Measurements from ENCODE around the gene GALNT17.

GRCh38 chr7:71555758-71556157, 423.8 kb downstream of the GALNT17 start:
- TF ChIP-seq, protein P1, sequence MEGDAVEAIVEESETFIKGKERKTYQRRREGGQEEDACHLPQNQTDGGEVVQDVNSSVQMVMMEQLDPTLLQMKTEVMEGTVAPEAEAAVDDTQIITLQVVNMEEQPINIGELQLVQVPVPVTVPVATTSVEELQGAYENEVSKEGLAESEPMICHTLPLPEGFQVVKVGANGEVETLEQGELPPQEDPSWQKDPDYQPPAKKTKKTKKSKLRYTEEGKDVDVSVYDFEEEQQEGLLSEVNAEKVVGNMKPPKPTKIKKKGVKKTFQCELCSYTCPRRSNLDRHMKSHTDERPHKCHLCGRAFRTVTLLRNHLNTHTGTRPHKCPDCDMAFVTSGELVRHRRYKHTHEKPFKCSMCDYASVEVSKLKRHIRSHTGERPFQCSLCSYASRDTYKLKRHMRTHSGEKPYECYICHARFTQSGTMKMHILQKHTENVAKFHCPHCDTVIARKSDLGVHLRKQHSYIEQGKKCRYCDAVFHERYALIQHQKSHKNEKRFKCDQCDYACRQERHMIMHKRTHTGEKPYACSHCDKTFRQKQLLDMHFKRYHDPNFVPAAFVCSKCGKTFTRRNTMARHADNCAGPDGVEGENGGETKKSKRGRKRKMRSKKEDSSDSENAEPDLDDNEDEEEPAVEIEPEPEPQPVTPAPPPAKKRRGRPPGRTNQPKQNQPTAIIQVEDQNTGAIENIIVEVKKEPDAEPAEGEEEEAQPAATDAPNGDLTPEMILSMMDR (IDR thresholded peaks at IDR 0.05; ENCODE audit: low read depth, low read length), result no peak
- TF ChIP-seq EZH2phosphoT487 (IDR thresholded peaks at IDR 0.05; ENCODE audit: low read depth), result no peak
